Measurements from ENCODE around the gene C5.
"Not testable (repeated sequence)": the region's sequence is repeated elsewhere in the genome, so short reads cannot be mapped to it uniquely, and the experiment has no call there.

Gene C5

DNA sequence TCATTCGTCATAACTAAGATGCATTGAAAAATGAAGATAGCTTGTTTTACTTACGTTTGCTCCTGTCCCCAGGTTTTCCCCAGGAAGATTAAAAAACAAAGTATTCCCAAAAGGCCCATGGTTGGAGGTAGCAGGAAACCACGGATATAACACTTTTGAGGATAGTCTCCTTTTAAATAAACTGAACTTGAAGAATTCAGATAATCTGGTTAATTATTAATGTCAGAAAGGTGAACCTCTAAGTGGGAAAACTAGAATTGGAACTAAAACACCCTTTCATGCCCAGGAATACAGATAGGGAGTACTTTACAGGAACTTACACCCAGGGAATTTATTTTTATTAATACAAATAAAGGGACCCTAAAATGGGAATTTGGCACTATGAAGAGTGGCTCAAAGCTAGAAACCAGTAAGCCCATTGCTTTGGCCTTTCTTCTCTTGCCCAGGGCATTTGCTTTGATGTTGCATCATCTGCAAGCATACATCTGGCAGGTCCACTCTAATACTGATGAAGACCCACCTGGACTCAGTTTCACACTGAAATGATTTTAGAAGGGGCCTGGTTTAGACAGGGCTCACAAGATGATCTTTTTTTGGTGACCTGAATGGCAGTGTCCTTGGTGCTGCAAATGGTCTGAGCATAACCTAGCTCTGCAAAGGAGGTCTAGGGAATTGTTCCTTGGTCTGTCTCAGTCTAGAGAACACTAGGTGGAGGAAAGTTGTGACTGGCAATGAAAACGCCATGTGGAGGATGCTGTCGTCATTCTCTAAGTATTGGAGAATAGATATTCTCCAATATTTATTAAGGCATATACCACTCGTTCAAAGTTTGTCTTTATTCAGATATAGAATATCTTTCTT lies at the start of gene C5:
C5 (minus strand) TSS at position 148 of the 861 bp plus-strand sequence; CDS start at position 119, 29 bp downstream.
- DNase-seq (ENCODE audit: low read depth), result no peak

DNA sequence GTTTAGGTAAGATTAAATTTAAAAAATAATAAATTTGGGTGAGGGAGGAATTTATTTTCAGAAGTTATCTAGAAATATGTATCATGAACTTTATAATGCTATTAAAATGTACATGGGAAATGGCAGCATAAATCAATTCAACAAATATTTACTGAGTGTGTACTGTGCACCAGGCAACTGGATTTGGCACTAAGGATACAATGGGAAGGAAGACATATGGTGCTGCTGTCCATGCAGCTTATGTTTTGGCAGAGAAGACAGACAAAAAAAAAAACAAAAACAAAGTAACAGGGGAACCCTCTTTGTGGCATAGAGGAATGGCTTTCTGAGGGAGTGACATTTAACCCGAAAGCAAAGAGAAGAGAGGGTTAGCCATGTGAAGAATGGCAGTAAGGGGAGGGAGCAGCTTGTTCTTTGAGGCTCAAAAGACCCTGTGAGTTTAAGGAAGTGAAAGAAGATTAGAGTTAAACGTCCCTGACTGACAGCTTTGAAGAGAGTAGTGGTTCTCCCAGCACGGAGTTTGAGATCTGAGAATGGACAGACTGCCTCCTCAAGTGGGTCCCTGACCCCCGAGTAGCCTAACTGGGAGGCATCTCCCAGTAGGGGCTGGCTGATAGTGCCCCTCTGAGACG lies 48.6 kb upstream of the C5 start:
- DNase-seq (ENCODE audit: low read depth), result no peak

DNA sequence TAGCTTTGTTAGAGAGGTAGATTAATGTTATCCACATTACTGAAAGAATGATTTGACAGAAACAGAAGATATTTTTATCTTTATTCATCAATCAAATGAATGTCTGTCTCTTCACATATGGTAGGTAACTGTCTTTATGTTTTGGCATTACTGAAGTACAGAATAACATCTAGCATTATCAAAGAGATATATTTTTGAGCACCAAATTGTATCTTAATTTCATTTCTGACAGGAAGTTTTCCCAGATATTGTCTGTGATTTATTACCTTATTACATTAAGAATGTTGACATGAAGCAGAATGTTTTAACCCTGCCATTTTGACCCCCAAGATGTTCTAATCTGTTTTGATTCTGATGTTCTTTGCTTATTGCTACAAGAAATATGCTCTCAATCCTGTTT lies 45.0 kb upstream of the C5 start:
- no peak for DNase-seq (ENCODE audit: low read depth)

DNA sequence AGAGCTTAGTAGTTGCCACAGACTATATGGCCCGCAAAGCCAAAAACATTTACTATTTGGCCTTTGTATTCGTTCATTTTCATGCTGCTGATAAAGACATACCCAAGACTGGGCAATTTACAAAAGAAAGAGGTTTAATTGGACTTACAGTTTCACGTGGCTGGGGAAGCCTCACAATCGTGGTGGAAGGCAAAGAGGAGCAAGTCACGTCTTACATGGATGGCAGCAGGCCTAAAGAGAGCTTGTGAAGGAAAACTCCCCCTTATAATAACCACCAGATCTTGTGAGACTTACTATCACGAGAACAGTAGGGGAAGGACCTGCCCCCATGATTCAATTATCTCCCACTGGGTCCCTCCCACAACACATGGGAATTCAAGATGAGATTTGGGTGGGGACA lies 40.7 kb upstream of the C5 start:
- not testable (repeated sequence) for DNase-seq (ENCODE audit: low read depth)

DNA sequence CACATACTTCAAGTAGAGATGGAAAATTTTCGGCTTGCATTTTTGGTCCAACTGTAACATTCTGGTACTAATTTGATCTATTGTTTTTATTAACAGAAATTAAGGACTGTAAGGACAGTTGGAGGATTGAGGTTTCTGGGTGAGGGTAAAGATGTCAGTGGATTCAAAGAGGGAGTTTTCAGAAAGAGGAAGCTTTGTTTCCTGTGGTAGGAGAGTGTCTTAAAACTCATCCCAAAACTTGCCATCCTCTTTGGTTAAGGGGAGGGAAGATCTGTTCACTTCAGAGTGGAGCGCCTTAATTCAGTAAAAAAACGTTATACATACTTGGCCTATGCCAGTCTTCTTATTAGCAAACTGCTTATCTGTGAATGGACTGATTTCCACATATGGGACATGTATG lies 38.5 kb upstream of the C5 start:
- no peak for DNase-seq (ENCODE audit: low read depth)

DNA sequence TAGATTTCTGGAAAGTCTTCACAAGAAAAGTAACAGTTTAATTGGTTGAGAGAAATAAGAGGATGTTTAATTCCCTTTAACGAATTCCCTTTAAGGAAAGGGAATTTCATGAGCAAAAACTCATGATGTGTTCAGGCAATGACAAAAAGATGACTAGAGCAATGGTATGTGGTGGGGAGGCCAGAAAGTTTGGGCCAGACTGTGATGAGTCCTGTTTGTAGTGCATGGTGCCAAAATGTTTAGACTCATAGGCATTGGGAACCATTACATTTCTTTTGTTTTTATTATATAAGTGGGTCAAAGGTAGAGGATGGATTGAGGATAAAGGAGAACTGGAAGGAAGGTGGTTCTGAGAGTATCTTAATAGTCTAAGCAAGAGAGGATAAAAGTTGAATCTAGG lies 35.6 kb upstream of the C5 start:
- DNase-seq (ENCODE audit: low read depth), result peak; percentile 50

DNA sequence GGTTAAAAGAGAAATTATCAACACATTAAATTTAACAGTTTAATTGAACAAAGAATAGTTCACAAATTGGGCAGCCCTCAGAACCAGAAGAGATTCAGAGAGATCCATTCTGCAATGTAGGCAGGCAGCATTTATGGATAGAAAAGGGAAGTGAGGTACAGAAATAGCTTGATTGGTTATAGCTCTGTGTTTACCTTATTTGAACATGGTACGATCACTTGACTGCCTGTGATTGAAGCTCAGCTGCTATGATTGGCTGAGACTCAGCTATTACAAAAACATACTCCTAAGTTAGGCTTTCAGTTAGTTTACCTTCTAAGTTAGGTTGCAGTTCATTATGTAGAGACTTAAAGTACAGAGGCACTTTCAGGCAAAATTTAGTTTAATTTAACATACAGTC lies 32.0 kb upstream of the C5 start:
- no peak for DNase-seq (ENCODE audit: low read depth)

DNA sequence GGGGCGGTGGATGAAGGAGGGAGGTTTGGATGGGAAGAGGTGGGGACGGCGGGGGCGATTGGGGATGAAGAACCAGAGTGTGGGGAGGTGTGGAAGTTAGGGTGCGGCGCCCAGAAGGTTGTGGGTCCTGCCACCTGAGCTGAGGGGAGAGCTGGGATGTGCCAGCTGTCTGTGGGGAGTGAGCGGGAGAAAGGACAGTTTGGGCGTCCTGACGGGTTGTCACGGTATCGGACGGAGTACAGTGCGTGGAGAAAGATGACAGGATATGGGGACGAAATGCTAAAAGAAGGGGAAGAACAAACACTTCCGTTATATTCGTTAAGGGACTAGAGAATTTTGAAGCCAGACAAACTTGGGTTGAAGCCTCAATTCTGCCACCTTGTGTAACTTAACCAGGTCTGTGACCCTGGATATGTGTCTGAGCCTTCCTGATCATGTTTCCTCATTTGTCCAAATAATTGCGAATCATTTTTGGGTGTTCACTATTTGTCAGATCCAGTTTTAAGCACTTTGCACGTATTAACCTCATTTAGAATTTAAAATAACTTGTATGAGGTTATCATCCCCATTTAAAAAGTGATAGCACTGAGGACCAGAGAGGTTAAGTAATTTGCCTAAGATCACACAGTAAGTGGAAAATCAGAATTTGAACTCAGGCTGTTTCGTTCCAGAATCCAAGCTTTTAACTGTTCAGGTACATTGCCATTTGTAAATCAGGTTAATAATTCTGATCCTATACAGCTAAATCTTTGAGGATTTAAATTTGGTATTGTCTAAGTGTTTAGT lies 25.4 kb upstream of the C5 start:
- DNase-seq (ENCODE audit: low read depth), result no peak

DNA sequence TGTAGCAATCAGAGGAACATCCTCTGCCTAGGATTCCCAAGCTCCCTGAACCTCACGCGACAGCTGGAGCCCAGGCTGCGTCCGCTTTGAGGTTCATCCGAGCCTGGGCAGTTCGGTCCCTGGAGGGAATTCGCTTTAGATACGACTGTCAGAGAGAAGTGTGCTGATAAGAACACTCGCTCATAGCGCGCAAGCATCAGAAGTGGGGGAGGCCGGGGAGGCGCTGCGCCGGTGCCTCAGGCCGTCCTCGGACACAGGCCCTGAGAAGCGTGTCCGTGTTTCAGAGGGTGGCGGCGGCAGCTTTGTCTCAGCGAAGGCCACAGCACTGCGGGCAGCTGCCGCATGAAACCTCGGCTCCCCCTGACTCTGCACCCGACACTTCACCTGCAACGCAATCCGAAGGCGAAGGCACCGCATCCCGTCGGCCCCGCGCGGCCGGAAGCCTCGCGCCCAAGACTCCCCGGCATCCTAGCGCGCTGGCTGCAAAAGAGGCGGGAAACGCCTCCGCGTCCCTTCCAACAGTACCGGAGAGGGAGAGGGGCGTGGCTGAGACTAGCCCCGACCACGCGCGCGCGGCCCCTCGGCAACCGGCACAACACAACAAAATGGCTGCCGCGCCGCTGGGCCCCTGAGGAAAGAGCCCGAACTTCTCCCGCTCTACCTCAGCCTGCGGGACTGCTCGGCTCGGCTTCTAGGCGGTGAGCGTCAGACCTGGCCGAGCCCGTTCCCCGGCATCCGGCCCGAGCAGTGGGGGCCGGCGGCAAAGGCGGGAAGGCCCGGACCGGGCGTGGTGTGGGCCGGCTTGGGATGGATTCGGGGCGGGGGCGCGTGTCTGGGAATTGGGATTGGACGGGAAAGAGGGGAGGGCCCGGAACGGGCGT lies 24.5 kb upstream of the C5 start, which contains the start of gene CNTRL:
CNTRL (plus strand) TSS at position 586 of the 881 bp plus-strand sequence. CDS start 13,372 bp downstream, outside the sequence.
- peak; percentile 90 for DNase-seq (ENCODE audit: low read depth)

DNA sequence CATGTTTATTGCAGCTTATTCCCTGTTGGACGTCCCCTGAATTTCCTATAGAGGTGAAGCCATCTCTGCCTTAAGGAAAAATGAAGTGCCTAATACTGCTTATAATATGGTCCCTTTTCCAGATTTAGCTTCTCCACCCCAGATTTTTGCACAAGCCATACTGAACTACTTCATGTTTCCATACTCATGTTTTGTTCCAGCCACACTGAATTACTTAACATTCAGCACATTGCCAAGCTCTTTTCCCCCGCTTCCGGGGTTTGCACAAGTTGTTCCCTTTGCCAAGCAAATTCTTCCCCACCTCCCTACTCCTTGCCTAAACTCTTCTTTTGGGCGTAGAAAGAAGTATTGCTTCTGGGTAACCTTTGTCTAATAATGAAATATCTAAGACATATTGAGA lies 23.0 kb upstream of the C5 start:
- DNase-seq (ENCODE audit: low read depth), result peak; percentile 77

DNA sequence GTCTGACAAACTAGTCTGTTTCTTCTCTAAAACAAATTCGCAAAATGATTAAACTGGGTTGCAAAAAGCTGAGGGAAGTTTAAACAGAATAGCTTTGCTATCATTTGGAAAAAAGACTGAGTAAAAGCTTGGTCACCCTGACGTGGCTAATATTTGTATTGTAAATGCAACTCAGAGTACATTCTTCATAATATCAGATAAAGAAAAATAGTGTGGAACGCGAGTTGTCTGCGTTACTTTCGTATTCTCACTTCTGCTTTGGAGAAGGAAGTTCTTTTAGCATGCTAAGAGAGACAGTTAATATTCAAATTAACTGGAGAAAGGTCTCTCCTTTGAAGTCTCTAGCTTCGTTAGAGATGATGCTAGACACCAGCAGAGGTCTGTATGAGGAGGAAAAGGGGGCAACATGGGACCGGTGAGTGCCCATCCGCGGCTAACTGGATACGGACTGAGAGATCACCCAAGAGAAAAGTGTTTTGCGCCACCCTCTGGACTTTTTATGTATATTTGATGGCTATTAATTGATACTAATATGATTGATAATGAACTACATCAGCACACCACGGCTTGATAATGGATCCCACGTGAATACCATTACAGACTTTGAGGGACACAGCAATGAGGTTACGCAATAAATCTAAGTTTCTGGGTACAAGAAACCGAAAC lies 21.8 kb upstream of the C5 start:
- peak; percentile 60 for DNase-seq (ENCODE audit: low read depth)

DNA sequence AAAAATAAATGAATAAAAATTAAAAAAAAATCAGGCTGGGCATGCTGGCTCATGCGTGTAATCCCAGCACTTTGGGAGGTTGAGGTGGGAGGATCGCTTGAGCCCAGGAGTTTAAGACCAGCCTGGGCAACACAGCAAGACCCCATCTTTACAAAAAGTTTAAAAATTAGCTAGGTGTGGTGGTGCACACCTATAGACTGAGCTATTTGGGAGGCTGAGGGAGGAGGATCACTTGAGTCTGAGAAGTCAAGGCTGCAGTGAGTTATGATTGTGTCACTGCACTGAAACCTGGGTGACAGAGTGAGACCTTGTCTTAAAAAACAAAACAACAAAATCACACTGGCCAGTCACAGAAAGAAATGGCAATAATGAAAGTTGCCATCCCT lies 21.3 kb upstream of the C5 start:
- DNase-seq (ENCODE audit: low read depth), result no peak

DNA sequence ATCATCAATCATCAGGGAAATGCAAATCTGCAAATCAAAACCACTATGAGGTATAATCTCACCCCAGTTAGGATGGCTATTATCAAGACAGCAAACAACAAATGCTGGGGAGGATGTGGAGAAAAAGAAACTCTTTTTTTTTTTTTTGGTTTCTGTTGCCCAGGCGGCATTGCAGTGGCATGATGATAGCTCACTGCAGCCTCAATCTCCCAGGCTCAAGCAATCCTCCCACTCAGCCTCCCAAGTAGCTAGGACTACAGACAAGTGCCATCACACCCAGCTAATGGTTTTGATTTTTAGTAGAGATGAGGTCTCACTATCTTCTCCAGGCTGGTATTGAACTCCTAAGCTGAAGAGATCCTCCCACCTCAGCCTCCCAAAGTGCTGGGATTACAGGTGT lies 19.3 kb upstream of the C5 start:
- no peak for DNase-seq (ENCODE audit: low read depth)

DNA sequence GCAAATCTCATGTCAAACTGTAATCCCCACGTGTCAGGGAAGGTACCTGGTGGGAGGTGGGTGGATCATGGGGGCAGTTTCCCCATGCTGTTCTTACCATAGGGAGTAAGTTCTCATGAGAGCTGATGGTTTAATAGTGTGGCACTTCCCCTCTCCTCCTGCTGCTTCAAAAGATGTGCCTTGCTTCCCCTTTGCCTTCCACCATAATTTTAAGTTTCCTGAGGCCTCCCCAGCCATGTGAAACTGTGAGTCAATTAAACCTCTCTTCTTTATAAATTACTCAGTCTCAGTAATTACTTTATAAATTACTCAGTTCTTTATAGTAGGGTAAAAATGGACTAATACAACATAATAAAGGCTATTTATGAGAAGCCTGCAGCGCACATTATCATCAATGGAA lies 17.6 kb upstream of the C5 start:
- DNase-seq (ENCODE audit: low read depth), result no peak

DNA sequence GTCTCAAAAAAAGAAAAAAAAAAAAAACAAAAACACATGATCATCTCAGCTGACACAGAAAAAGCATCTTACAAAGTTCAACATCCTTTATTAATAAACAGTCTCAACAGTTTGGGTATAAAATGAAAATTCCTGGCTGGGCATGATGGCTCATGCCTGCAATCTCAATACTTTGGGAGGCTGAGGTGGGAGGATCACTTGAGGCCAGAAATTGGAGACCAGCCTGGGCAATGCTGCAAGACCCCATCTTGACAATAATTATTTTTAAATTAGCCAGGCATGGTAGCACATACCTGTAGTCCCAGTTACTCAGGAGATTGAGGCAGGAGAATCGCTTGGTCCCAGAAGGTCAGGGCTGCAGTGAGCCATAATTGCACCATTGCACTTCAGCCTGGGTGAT lies 16.8 kb upstream of the C5 start:
- DNase-seq (ENCODE audit: low read depth), result no peak

DNA sequence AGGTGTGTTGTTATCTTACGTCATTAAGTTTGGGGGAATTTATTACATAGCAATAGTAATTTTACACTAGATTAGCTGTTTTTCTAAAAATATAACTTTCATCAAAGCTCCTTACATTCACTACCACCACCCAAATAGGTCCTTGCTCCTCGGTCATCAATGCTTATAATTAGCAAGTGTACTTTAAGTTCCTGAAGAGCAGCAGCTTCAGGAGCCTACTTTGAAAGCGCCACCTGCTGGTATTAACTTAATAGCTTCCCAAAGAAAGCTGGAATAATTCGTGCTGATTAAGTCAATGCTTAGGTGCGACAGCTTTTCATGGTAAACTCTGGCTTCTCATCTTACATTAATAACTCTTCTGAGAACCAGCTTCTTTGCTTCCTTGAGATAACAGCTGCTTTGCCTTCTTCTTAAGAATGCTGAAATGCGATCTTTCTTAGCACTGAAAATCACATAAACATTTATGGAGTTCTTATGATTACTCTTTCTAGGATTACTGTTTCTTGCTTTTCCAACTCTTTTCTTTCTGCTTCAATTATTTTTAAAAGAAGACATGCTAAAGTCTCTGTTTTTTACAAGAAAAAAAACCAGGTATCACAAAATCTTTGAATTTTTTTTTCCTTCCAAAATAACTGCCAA lies 10.0 kb upstream of the C5 start:
- peak; percentile 72 for DNase-seq (ENCODE audit: low read depth)

DNA sequence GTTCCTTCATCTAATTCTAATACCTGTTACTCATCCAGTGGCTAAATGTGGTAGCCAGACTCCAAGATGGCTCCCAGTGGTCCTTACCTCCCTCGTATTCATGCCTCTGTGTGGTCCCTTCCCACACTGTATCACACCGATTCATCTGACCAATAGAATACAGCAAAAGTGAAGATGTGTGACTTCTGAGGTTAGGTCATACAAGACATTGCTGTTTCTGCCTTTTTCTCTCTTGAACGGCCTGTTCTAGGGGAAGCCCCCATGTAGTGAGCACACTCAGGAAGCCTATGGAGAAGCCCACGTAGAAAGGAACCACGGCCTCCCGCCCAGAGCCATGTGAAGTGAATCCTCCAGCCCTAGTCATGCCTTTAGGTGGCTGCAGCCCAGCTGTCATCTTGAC lies 9.4 kb upstream of the C5 start:
- no peak for DNase-seq (ENCODE audit: low read depth)

DNA sequence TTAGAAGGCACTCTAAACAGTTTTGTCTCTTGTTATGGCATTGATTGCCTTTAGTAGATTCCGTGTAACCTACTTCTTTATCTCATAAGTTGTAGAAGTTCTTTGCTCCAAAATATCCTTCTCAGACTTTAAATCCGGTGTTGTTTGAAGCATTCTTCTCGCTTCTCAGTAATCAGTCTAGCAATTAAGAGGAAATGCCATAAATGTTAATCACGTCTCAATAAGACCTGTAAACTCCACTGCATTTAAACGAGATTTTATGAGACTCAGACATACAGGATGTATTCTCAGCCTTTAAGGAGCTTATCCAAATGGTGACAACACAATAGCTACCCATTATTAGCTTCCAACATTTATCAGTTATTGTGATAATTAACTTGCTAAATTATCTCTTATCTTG lies 7.7 kb upstream of the C5 start:
- DNase-seq (ENCODE audit: low read depth), result peak; percentile 14

DNA sequence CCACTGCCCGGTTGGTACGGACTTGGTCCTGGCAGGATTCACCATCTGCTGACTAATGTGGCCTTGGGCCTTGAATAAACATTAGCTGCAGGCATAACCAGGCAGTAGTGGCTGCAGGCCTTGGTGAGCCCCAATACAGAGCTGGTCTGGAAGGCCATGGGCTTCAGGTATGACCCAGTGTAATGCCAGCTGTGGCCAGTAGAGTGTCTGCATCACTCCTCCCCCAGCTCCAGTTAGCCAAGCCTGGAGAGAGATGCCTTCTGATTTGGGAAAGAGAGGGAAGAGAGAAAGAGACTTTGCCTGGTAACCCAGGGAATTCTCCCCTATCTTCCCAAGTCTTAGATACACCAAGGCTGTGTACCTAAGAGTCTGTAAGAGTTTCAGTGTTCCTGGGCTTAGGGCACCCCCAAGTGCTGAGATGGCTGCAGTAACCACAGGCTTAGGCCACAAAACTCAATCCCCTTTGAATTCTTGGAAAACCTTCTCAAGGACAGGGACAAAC lies 5.6 kb upstream of the C5 start:
- peak; percentile 20 for DNase-seq (ENCODE audit: low read depth)

DNA sequence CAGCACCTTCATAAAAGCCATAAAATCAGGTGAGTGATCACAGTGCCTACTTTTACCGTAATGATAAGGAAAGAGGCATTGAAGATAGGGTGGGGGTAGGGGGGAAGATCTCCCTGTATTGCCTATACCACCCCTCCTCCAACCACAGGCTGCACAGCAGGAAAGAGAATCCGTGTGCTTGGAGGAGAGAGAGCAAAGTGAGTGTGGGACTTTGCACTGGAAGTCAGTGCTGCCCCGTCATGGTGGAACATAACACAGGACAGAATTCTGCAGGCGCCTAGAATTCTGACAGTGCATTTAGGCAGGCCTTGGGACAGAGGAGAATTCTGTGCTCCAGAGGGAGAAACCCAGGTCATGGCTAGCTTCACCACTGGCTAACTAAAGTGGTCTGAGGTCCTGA lies 3.5 kb upstream of the C5 start:
- DNase-seq (ENCODE audit: low read depth), result no peak

DNA sequence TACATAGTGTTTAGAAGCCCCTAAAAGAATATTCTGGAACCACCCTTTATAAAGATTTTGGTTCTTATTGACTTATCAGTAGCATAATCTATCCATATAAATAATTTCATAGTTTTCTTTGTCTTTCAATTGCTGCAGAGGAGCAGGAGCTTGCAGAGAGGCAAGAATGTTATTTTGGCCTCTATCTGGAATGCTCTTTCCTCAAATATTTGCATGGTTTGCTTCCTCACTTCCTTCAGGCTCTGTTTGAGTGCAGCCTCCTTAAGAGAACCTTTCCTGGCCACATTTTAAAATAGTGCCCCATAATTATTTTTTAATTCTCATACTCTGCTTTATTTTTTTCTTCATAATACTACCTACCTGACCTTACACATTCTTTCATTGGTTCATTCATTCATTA lies 1.5 kb downstream of the C5 start:
- peak; percentile 49 for DNase-seq (ENCODE audit: low read depth)

All from EH (cell line).